Osteoblast (primary cell): ENCODE measurements around the gene LMCD1. TPM values are rescaled to one million over a fixed set of nuclear protein-coding genes. Genes with fewer than 3 reads are reported as not detected.

ENCODE experiments used
- DNase-seq: peaks from one replicate; pipeline ENCODE4 v3.0.0; 2011; ENCODE audit warnings: low spot score, mixed read lengths; ENCODE audit not compliant: insufficient read length; ENCODE audit errors: missing footprints
- H2AFZ ChIP-seq: 2 replicates; pipeline ENCODE4 v1.6.0; 2011; ENCODE audit warnings: mild to moderate bottlenecking, low read length
- H3K27ac ChIP-seq: 2 replicates; pipeline ENCODE4 v1.5.1; 2011; ENCODE audit warnings: mild to moderate bottlenecking, low read depth, low read length, moderate library complexity
- H3K27me3 ChIP-seq: 2 replicates; pipeline ENCODE4 v1.6.0; 2012; ENCODE audit warnings: mild to moderate bottlenecking, control low read depth, inconsistent platforms, low read length, moderate library complexity; ENCODE audit not compliant: insufficient read depth
- H3K36me3 ChIP-seq: 2 replicates; pipeline ENCODE4 v1.5.1; 2011; ENCODE audit warnings: mild to moderate bottlenecking, low read length, control low read depth, moderate library complexity; ENCODE audit not compliant: insufficient read depth
- H3K4me1 ChIP-seq: 2 replicates; pipeline ENCODE4 v1.5.1; 2011; ENCODE audit warnings: mild to moderate bottlenecking, low read length, control low read depth, moderate library complexity; ENCODE audit not compliant: insufficient read depth
- H3K4me2 ChIP-seq: 2 replicates; pipeline ENCODE4 v1.6.0; 2011; ENCODE audit warnings: mild to moderate bottlenecking, low read length; ENCODE audit not compliant: insufficient read depth
- H3K4me3 ChIP-seq: fragments of 200-600 bp; sonication (generic); 3 replicates; pipeline ENCODE4 v1.5.1; 2012; ENCODE audit warnings: mild to moderate bottlenecking, low read length, inconsistent platforms; ENCODE audit not compliant: insufficient read depth
- H3K79me2 ChIP-seq: 2 replicates; pipeline ENCODE4 v1.6.0; 2012; ENCODE audit warnings: mild to moderate bottlenecking, low read length, control low read depth, inconsistent platforms; ENCODE audit not compliant: insufficient read depth
- H3K9me3 ChIP-seq: 2 replicates; pipeline ENCODE4 v1.5.1; 2011; ENCODE audit warnings: low read depth, low read length, control low read depth
- H4K20me1 ChIP-seq: 2 replicates; pipeline ENCODE4 v1.6.0; 2012; ENCODE audit warnings: mild to moderate bottlenecking, low read length, control low read depth; ENCODE audit not compliant: insufficient read depth
- CTCF ChIP-seq: IDR thresholded peaks from 2 replicates; pipeline ENCODE4 v1.5.1; 2011; ENCODE audit warnings: mild to moderate bottlenecking, low read depth, low read length, moderate library complexity; ENCODE audit errors: extremely low read depth
- total RNA-seq: library from RNA; depleted of rRNA; stranded (reverse); fragments of >200 nt; gene quantifications from 2 replicates; pipeline ENCODE4 v1.2.3, GENCODE V29; 2012

The LMCD1 gene
- total RNA-seq, 1 donor = 294 TPM

DNA sequence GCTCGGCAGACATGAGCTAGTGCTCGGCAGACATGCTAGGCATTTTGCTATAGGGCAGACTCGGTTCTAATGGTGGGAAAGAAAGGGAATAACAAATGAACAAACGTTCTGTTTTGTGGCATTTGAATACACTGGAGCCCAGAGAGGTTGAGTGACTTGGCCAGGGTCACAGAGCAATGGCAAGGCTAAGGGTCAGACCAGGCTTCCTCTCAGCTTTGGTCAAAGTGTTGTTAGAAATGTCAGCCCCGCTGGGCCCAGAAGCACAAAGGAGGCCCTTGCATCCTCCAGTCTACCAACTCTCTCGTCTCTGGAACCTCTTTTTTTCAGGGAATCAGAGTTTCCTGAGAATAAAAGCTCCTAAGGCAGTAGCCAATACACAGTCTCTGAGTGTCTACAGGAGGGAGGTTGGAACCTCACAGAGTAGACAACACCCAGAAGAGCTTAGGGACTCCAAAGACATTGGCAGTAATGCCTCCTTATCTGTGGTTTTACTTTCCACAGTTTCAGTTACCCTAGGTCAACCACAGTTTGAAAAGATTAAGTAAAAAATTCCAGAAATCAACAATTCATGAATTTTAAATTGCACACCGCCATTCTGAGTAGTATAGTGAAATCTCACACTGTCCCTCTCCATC lies 95.7 kb downstream of the LMCD1 start:
- H3K79me2 ChIP-seq = no peaks in the 10 kb centered on the region
- H2AFZ ChIP-seq = no peak overlapping the region
- no peak overlapping the region for H3K27ac ChIP-seq
- TF ChIP-seq CTCF = no peak
- no peak overlapping the region for H3K4me2 ChIP-seq
- no peak for DNase-seq
- no peaks in the 10 kb centered on the region for H4K20me1 ChIP-seq
- no peaks in the 10 kb centered on the region for H3K9me3 ChIP-seq
- no peaks in the 10 kb centered on the region for H3K36me3 ChIP-seq
- H3K4me3 ChIP-seq = no peak overlapping the region
- H3K4me1 ChIP-seq = peaks cover 8% of the 10 kb centered on the region
- no peaks in the 10 kb centered on the region for H3K27me3 ChIP-seq

DNA sequence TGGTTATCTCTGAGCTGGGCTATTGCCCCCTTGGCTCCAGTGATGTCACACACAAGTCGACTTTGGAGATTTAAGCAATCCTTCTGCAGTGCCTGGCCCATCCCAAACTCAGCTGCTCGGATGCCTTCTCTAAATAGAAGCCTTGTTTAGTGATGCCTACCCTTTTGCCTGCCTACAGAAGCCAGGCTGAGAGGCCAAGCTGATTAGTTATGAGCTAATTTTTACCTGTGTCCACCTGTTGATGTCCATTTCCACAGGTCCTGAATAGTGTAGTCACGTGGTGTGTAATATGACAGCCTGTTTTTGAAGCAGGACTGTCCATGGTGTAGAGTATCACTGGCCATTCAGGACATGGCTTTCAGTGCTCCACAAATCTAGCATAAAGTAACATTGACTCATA lies 97.5 kb downstream of the LMCD1 start:
- DNase-seq = no peak
- no peak overlapping the region for H3K4me2 ChIP-seq
- peaks cover 2% of the 10 kb centered on the region for H3K4me1 ChIP-seq
- H3K79me2 ChIP-seq = no peaks in the 10 kb centered on the region
- TF ChIP-seq CTCF = no peak
- no peaks in the 10 kb centered on the region for H4K20me1 ChIP-seq
- no peak overlapping the region for H3K27ac ChIP-seq
- no peaks in the 10 kb centered on the region for H3K36me3 ChIP-seq
- H3K27me3 ChIP-seq = no peaks in the 10 kb centered on the region
- H3K4me3 ChIP-seq = no peak overlapping the region
- no peaks in the 10 kb centered on the region for H3K9me3 ChIP-seq
- H2AFZ ChIP-seq = no peak overlapping the region

GRCh38 chr3:8600457-8600856 lies 98.8 kb downstream of the LMCD1 start:
- no peaks in the 10 kb centered on the region for H3K79me2 ChIP-seq
- H3K4me1 ChIP-seq = peaks cover 2% of the 10 kb centered on the region
- H3K4me2 ChIP-seq = no peak overlapping the region
- no peak overlapping the region for H3K27ac ChIP-seq
- no peak overlapping the region for H2AFZ ChIP-seq
- no peak overlapping the region for H3K4me3 ChIP-seq
- H3K27me3 ChIP-seq = no peaks in the 10 kb centered on the region
- no peak for TF ChIP-seq CTCF
- H4K20me1 ChIP-seq = no peaks in the 10 kb centered on the region
- H3K9me3 ChIP-seq = no peaks in the 10 kb centered on the region
- H3K36me3 ChIP-seq = no peaks in the 10 kb centered on the region
- no peak for DNase-seq

GRCh38 chr3:8603115-8603710 lies 101.6 kb downstream of the LMCD1 start:
- Histone ChIP-seq H4K20me1 (no peaks in the 10 kb centered on the region), H3K4me3 (no peak overlapping the region), H3K27me3 (no peaks in the 10 kb centered on the region), H2AFZ (no peak overlapping the region), H3K36me3 (no peaks in the 10 kb centered on the region), H3K4me1 (peaks cover 18% of the 10 kb centered on the region), H3K79me2 (no peaks in the 10 kb centered on the region), H3K27ac (no peak overlapping the region), H3K4me2 (no peak overlapping the region), H3K9me3 (no peaks in the 10 kb centered on the region)
- TF ChIP-seq CTCF = no peak
- no peak for DNase-seq
